Activated CD4-positive, CD25-positive, alpha-beta regulatory T cell treated with anti-CD3 and anti-CD28 coated beads, Interleukin-2, amount 50 U/mL, for 72 hours (primary cell): ENCODE measurements around the gene NUDT21.

Experiments used
- DNase-seq: peaks from one replicate; pipeline ENCODE4 v3.0.0; 2021

Gene NUDT21

DNA sequence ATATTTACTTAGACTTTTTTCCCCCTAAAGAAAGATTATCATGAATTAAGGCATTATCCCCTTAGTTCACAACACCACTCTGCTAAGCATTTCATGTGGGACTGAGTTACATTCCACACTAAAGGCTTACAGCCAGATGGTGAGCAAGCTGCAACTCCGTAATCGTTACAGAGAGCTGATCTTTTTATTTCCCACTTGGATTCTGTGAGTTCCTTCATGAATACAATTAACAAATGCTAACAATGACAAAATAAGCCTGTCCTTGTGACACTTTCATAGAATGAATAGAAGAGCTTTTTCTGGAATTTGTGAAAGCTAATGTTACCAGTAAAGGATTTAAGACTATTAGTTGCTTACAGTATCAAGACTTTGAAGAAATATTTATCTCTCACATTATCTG lies 9.0 kb upstream of the NUDT21 start:
- no peak for DNase-seq

DNA sequence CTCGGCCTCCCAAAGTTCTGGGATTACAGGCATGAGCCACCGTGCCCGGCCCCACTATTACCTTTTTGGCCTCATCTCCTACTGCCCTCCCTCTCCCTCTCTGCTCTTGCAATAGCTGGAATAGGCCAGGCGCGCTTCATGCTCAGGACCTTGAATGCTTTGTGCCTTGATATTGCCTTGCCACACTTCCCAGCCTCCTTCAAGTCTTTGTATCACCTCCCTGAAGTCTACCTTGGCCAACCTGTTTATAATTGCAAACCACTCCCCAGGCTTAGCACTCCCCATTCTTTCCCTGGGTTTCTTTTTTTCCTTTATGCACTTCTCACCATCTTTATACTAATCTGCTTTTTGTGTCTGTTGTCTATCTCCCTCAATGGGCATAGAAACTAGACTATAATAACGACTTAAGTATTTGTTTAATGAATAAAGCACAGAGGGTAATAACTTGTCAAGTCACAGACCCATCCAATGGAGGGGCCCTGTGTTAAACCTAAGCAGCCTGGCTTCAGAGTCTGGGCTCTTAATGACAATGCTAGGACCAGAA lies 6.9 kb upstream of the NUDT21 start:
- no peak for DNase-seq

DNA sequence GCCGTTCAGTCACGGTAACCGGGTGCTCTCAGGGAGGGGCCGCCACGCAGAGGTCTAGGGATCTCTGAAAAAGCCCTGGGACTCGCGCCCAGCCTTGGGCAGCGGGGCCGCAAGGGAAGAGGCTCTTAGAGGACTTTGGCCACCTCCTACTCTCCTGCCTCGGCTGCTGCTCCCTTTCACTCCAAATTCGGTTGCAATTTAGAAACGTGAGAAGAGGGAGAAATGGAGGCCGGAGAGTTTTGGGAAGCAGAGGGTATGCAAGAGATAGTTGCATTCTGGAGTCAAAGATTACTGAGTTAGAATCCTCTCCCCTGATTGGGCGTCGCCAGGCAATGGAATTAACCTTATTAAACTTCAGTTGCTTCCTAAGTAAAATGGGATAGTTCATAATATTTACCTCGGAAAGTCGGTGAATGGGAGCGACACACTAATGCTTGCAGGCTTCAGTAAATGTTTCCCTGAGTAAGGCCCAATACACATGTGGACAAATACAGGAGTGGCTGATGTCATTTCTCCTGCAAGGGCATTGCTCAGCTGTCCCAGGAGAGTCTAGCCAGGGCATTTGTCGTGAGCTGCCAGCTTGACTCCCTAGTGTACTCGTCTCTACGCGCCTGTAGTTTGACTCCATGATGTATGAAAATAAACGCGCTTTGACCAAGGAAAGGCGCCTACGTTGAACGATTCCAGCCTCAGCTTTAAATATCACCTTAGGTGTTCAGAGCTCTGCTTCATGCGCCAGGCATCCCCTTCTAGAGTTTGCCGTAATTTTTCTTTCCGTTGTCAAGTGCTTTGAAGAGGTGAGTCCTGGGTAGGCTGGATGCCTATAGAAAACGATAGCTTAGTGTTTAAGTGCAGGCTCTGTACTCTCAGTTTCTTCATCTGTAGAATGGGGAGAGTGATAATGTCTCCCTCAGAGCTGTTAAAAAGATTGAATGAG lies 889 bp upstream of the NUDT21 start:
- DNase-seq: no peak

DNA sequence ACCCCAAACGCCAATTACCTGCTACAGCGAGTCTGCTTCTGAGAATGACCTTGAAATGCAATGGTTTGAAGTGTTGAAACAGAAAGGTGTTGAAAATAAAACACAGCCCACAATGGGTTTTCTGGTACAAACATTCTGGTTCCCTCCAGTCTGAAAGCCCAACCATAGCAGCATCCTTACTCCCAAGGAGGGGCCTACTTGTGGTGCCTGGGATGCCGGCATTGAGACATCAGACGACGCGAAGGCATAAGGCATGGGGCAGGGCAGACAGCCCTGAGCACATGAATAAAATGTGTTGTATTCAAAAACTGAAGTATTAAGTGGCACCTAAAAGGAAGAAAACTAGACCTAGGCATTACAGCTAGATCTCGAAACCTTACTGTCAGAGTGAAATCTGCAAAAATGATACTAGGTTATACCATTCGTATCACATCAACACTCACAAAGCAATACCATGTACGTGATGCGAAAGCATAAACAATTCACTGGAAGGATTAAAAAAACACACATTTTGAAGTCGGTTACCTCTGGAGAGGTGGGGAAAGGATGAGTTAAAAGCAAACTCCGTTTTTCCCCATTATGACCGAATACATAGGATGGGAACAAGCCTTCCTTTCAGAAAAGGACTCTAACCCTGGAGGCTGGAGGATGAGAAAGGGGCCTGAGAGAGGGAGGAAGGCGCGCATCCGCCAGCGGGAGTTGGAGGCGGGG lies 702 bp downstream of the NUDT21 start:
- no peak for DNase-seq

DNA sequence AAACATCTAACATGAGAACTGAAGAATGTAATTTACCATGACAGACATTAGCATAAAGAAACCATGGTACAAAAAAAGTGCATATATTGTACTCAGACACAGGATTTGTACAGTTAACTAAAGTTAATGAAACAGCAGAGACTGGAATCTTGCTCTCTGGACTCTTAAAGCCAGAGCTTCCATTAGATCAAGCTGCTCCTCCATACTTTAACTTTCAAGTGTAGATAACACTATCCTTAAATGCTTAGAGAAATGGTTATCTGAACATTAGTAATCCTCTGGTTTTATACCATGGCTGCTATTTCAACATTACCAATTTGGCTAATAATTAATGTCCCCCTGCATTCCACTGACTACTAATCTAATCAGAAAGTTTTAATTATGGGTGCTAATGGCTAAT lies 3.1 kb downstream of the NUDT21 start:
- DNase-seq: no peak

DNA sequence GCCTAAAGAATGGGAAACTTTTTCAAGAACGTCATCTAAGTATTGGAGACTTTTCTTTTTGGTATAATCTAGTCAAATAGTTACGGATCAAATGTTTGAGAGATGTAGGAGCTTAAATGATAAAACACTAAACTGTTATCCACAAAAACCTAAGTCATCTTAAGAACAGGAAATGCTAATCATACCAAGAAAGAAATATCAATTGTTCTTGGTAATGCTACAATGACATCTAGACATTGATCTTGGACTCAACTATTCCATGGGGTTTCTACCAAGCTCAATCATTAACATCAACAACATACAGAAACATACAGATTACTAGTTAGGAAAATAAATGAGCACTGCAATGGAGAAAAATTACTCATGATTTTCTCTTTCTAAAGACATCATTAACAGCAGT lies 3.8 kb downstream of the NUDT21 start:
- no peak for DNase-seq

DNA sequence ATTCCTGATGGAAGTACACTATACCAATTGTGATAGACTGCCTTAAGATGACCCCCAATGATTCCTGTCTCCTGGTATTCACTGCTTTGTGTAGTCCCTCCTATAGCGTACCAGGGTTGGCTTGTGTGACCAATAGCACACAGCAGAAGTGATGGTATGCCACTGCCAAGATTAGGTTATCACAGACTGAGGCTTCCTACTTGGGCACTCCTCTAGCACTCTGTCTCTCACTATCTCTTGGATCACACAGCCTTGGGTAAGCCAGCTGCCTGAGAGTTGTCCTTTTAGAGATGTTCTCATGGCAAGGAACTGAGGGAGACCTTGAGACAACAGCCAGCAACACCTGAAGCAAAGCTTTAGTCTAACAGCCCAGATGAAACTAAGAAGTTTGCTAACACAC lies 13.1 kb downstream of the NUDT21 start:
- no peak for DNase-seq

DNA sequence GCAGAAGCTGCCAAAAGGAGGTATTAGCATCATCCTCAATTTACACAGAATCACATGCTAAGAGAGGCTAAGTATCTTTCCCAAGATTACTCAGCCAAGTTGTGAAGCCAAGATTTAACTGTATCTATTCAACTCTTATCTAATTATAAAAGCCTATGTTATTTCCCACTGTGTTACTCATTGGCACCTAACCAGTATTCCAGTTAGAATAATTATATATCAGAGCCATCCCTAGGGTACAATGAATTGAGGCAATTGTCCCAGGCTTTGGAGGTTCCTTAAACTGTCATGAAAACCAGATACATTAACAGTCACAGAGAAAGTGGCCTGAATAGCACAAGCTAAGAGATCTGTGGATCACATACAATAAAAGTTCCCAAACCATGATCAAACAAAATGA lies 14.9 kb downstream of the NUDT21 start:
- no peak for DNase-seq

DNA sequence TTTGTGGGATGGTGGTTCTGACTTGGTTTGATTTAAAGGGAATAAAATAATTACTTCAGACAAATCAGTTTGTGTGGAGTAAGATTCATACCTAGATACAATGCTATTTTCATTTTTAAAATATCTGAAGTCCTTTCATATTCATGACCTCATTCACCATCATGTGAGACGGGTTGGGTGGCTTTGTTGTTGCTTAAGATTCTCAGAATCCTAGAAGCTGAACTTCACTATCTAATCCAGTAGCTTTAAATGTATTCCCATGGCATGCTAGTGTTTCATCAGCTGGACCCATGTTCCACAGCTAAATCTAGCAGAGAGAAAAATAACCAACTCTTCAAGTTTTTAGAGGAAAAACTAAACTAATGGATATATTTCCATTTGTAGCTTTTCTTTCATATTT lies 23.0 kb downstream of the NUDT21 start:
- DNase-seq: no peak

DNA sequence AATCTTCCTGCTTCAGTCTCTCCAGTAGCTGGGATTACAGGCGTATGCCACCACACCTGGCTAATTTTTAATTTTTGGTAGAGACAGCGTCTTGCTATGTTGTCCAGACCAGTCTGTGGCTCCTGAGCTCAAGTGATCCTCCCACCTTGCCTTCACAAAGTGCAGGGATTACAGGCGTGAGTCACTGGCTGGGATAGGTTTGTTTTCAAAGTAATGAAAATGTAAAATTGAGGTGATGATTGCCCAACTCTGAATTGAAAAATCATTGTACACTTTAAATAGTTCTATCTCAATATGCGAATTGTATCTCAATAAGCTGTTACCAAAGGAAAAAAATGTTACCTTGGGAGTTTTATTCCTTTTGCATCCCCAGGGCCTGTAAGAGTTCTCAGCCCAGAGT lies 24.5 kb downstream of the NUDT21 start:
- no peak for DNase-seq

DNA sequence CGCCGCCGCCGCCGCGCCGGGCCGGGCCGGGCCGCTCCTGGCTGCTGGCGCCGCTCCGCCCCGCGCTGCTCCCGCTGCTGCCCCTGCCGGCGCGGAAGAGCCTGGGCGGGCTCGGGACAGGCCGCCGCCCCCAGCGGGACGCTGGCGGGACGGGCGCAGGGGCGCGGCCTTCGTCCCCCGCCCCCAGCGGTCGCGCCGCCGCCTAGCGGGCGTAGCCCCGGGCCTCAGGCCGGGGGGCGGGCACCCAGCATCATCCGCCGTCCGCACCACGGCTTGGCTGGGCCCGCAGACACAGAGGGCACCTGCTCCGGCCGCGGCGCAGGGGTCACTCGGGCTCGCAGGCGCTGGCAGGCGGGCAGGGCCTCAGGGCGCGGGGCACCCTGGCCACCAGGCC lies 25.7 kb downstream of the NUDT21 start, which contains the start of gene AMFR:
AMFR (minus strand) TSS at position 107 of the 394 bp plus-strand sequence. CDS start 218 bp downstream, outside the sequence.
- peak; percentile 77 for DNase-seq

DNA sequence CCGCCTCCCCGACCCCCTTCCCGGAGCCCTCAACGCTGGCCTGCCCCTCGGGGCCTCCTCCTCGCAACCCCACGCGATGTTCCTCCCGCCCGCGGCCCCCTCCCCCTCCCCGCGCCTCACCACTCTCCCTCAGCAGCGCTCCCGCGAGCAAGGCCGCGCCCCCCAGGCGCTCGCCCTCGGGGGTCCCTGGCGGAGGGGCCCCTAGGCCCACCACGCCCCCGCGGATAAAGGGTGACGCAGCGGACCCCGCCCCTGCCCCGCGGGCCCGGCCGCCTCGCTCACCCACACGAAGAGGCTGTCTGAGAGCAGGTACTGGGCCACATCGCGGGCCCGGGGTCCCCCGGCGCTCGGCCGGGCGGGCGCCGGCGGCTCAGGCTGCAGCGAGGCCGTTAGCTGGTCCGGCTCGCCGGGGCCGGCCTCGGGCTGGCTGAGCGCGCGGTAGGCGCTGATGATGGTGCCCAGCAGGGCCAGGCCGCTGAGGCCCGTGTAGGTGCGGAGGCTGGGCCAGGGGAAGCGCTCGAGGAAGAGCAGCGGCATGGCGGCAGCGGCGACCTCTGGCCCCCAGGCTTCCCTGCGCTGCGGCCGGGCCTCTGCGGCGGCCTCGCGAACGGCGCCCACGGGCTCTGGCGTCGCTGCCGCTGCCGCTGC lies 26.2 kb downstream of the NUDT21 start:
- peak; percentile 35 for DNase-seq

DNA sequence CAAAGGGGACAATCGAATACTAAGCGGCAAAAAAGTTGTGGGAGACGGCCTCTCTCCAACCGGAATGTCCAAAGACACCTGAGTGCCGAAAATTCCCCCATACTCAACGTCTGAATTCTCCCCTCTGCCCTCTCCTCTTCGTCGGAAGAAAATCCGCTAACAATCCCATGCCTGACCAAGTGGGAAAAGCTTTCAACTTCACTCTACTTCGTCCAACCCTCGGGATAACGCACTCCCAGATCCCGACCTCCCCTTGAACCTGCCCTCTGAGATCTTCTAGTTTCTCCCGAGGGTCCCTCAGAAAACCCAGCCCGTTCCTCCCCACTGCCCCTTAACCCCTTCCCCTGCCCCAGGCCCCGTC lies 26.7 kb downstream of the NUDT21 start:
- no peak for DNase-seq

DNA sequence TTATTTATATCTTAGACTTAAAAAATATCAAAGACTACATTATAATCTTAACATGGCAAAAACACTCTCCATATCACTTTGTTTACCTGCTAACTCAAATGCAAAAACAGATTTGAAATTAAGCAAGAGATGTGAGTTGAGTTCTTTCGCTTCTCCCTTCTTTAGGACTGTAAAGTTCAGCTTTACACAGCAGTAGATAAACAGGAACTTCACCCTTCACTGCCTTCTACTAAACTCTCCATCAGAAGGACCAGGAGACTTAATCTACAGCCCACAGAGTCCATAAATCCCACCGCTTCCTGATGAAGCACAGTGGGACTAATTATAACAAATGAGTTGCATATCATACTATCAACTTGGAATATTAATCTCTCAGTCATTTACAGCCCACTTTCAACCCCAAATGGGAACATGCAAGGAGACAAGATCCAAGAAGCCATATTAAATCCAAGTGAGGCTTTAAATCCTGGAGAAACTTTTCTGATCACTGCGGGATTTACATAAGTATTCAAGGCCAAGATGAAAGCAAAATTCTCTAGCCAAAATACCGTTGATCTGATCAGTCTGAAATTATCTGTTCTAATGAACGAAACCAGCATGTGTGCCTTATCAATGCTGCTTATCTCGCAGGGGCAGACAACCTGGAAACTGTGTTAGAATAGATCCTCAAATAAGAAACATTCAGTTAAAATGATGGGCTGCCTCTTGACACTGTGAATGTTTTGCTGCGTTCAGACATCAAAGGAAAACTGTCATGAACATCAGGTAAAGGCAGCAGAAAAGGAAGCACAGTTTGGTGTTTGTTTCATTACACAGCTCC lies 27.3 kb downstream of the NUDT21 start:
- DNase-seq: no peak

DNA sequence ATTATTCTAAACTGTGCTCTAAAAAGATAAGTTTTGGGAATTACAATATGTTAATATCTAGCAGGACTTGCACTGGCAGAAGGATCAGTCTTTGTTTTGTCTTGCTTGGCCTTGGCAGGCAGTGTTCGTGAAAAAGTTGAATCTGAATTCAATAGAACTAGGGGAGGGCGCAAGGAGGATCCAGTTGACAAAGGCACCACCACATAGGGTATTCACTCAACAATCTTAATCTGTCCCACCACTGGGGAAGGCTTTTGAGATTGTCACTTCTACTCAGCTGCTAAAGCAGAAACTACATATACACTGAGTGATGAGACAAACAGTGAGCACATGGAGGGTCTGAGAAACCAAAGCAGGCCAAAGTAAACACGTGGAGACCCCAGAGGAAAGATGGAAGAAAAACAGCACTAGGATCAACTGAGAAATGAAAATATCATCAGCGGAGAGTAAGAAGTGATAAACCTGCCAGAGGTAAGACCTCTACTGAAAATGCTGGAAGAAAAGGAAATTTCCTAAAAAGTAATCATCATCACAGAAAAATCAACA lies 28.2 kb downstream of the NUDT21 start:
- no peak for DNase-seq

DNA sequence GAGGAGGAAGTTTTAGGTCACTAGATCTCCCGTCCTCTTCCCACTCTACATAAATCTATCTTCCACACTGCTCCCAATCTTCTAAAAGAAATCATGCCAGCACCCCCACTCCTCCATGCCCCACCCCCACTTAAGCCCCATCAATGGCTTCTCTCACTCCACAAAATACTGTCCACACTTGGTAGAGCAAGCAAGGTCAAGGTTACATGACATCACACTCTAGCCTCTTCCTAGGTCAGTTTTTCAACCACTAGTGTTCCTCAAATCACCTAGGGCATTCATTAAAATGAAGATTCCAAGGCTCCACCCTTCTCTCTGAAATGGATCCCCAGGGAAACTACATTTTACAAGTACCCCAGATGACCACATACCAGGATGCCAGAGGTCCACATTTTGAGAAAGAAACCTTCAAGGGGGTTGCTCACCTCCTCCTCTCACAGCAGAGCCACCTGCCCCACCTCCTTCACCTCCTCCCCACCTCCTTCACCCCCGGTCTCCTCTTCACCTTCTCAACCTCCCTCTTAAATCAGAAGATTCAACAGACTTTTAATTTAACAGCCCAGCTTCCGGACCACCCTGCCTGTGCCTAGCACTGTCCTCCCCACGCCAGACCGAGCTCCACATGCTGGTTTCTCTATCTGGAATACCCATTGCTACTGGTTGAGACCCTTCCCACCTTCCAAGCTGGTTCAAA lies 29.0 kb downstream of the NUDT21 start:
- no peak for DNase-seq

DNA sequence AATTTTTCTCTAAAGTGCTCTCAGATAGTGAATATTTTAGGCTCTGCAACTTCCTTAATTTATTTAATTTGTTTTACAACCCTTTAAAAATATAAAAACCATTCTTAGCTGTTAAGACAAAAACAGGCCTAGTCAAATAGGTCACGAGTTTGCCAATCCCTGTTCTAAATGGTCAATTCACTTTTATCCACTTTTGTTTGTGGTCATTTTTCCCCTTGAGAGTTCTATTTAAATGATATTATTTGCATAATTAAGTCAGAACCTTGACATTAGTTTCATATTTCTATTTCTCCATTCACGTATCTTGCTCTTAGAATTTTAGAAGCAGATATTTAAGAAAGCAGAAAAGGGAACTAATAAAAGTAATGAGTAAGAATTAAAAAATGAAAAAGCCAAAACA lies 29.8 kb downstream of the NUDT21 start:
- no peak for DNase-seq

DNA sequence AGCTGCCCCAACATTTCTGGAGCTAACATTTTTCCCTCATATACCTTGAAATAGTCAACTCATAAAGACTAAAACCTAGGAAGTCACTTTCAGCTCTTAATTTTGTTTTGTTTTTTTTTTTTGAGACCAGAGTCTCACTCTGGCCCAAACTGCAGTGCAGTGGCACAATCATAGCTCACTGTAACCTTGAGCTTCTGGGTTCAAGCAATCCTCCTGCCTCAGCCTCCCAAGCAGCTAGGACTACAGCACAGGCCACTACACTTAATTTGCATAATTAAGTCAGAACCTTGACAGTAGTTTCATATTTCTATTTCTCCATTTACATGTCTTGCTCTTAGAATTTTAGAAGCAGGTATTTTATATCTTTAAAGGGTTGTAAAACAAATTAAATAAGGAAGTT lies 30.5 kb downstream of the NUDT21 start:
- no peak for DNase-seq

DNA sequence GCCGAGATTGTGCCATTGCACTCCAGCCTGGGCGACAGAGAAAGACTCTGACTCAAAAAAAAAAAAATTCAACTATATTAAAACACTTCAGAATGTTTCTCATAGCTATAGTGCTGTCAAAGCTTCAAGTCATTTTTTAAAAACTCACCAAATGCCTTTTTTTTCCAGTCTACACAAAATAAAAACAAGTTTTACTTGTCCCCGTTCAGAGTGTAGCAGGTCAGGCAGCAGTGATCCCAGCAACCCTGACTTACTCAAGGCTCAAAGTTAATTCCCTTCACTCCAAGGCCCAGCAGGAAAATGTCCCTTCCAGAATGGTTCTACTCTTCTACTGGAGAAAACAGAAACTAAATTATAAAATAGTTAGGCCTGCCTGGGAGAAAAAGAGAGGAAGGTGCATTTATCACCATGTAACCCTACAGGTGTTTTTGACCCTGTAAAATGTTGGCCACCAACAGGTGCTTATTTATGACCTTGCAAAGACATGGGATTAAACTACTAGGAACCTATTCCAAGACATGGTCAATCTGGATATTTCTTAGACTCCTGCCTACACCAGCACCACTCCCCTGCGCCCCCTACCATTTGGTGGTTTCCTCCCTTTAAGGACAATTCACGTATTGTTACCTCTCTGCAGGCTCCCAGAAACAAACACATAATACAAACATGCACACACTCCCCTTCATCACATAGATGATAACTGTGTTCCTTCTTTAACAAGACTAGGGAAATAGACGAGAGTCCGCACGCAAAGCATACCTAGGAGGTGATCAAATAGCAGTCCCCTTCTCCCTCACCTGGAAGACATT lies 31.2 kb downstream of the NUDT21 start:
- DNase-seq: no peak

DNA sequence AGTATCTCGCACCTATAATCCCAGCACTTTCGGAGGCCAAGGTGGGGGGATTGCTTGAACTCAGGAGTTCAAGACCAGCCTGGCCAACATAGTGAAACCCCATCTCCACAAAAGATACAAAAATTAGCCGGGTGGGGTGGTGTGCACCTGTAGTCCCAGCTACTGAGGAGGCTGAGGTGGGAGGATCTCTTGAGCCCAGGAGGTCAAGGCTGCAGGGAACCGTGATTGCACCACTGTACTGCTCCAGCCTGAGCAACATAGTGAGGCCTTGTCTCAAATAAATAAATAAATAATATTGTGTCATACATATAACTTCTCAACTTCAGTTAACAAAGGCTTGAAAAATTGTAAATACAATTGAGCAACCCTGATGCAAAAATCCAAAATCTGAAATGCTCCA lies 34.0 kb downstream of the NUDT21 start:
- DNase-seq: no peak

DNA sequence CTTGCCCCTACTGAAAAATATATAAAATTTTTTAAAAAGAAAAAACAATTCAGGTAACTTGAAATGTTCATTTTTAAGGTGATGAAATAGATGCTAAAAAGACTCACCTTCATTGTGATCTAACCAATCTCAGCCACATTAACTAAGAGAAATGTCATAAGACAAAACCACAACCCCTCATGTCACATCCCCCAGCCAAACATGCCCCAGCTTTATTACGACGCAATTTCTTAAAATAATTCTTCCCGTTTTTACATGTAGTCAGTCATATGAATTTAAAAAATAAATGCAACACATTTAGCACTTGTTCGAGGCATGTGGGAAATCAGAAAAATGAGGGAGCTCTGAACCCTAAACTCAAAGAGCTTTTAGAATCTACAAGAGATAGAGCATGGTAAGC lies 35.3 kb downstream of the NUDT21 start:
- no peak for DNase-seq
